HCT116 (cell line): ENCODE data around the gene SUPV3L1. TPM values are rescaled to one million over a fixed set of nuclear protein-coding genes. Genes with fewer than 3 reads are reported as not detected.

Source experiments
- ATAC-seq: fragments of 200-7000 bp; cut with Tn5 transposase; 2 replicates; pipeline ENCODE4 v1.9.1; 2020; ENCODE audit warnings: mild to moderate bottlenecking, moderate library complexity
- BruUV-seq: library from RNA; stranded (reverse); fragments of 400-500 nt; replicated peaks from 2 replicates; lab custom pipeline; 2021; lab: Mats Ljungman, UMichigan
- CTCF ChIA-PET: fragments of 300-600 bp; sonication (Branson Sonifier 250); formaldehyde crosslinking; loops from one replicate; lab custom pipeline; 2021; ENCODE audit warnings: antibody characterized with exemption; lab: Charles Lee
- POLR2A ChIA-PET: fragments of 300-600, 350-600 bp; sonication (Branson Sonifier 250); formaldehyde crosslinking; loops from one replicate; lab custom pipeline; 2021; ENCODE audit warnings: antibody characterized with exemption; lab: Charles Lee
- RAD21 ChIA-PET, 2 experiments: fragments of 300-600 bp; sonication (Branson Sonifier 250); formaldehyde crosslinking; loops; one replicate each; lab custom pipeline; 2023; ENCODE audit warnings: low total read pairs in 2 of 2; ENCODE audit not compliant: uncharacterized antibody in 2 of 2, unreplicated experiment in 2 of 2, low non-redundant PET in 1 of 2; lab: Charles Lee
- DNase-seq: peaks from one replicate; pipeline ENCODE4 v3.0.0-alpha.2; 2010; ENCODE audit warnings: low read depth, low spot score
- H2AFZ ChIP-seq: fragments of 200-600 bp; shearing (Covaris generic), sonication (generic); 2 replicates; pipeline ENCODE4 v1.6.1; 2017; ENCODE audit warnings: low read depth, mixed run types, mixed read lengths, antibody characterized with exemption, low read length; ENCODE audit not compliant: poor library complexity, severe bottlenecking
- H3K27ac ChIP-seq: 2 replicates; pipeline ENCODE4 v1.5.1; 2012; ENCODE audit warnings: low read depth, low read length
- H3K27me3 ChIP-seq: fragments of 200-600 bp; sonication (generic); 2 replicates; pipeline ENCODE4 v1.6.1; 2016; ENCODE audit warnings: mixed run types, low read length, mixed read lengths; ENCODE audit not compliant: insufficient read depth
- H3K36me3 ChIP-seq, 2 experiments: fragments of 200-500 bp in 1 of 2; fragments of 200-600 bp in 1 of 2; sonication (Bioruptor generic) in 1 of 2; sonication (generic) in 1 of 2; 2 replicates each; pipeline versions ENCODE4 v1.5.1 to v1.6.1; 2014 to 2016; ENCODE audit warnings: low read length in 2 of 2, inconsistent platforms in 1 of 2, mixed read lengths in 1 of 2, mixed run types in 1 of 2; ENCODE audit not compliant: insufficient read depth in 2 of 2, control insufficient read depth in 1 of 2
- H3K4me1 ChIP-seq, 2 experiments: fragments of 200-600 bp in 1 of 2; sonication (generic) in 1 of 2; 2 replicates each; pipeline versions ENCODE4 v1.5.1 to v1.6.1; 2012 to 2017; ENCODE audit warnings: low read length in 2 of 2, inconsistent platforms in 1 of 2, mild to moderate bottlenecking in 1 of 2, mixed read lengths in 1 of 2, mixed run types in 1 of 2, moderate library complexity in 1 of 2; ENCODE audit not compliant: insufficient read depth in 2 of 2, control insufficient read depth in 1 of 2
- H3K4me2 ChIP-seq: fragments of 200-600 bp; sonication (generic); 2 replicates; pipeline ENCODE4 v1.6.1; 2017; ENCODE audit warnings: mixed run types, low read length, mixed read lengths
- H3K4me3 ChIP-seq, 2 experiments: fragments of 200-600 bp in 1 of 2; sonication (generic) in 1 of 2; replicated peaks in 1 of 2; 2 replicates each; pipeline ENCODE4 v1.5.1; 2011 to 2016; ENCODE audit warnings: low read length in 2 of 2, control low read depth in 1 of 2, low read depth in 1 of 2, mild to moderate bottlenecking in 1 of 2, mixed read lengths in 1 of 2, mixed run types in 1 of 2
- H3K79me2 ChIP-seq: fragments of 200-600 bp; sonication (generic); 2 replicates; pipeline ENCODE4 v1.6.1; 2017; ENCODE audit warnings: mild to moderate bottlenecking, mixed run types, low read length, moderate library complexity, mixed read lengths; ENCODE audit not compliant: insufficient read depth
- H3K9ac ChIP-seq: fragments of 200-600 bp; sonication (generic); 2 replicates; pipeline ENCODE4 v1.6.1; 2016; ENCODE audit warnings: low read length, mixed read lengths
- H3K9me2 ChIP-seq: fragments of 200-600 bp; sonication (generic), shearing (Covaris generic); 2 replicates; pipeline ENCODE4 v1.6.1; 2017; ENCODE audit warnings: mixed run types, mild to moderate bottlenecking, moderate library complexity; ENCODE audit not compliant: insufficient read depth
- H3K9me3 ChIP-seq, 2 experiments: fragments of 200-500 bp in 1 of 2; fragments of 200-600 bp in 1 of 2; sonication (Bioruptor generic) in 1 of 2; sonication (generic) in 1 of 2; 2 replicates each; pipeline ENCODE4 v1.6.1; 2014 to 2017; ENCODE audit warnings: low read length in 2 of 2, mixed read lengths in 2 of 2, inconsistent platforms in 1 of 2, low read depth in 1 of 2, mild to moderate bottlenecking in 1 of 2, mixed run types in 1 of 2, moderate library complexity in 1 of 2; ENCODE audit not compliant: control insufficient read depth in 1 of 2, insufficient read depth in 1 of 2
- H4K20me1 ChIP-seq: fragments of 200-600 bp; sonication (generic), shearing (Covaris generic); 2 replicates; pipeline ENCODE4 v1.6.1; 2017; ENCODE audit warnings: mixed run types, mild to moderate bottlenecking, moderate library complexity; ENCODE audit not compliant: insufficient read depth
- EZH2phosphoT487 ChIP-seq: fragments of 200-600 bp; IDR thresholded peaks from 2 replicates; pipeline ENCODE4 v1.6.1; 2018; ENCODE audit warnings: antibody characterized with exemption, borderline replicate concordance
- JUND ChIP-seq: IDR thresholded peaks from 2 replicates; pipeline ENCODE4 v1.6.1; 2012
- SP1 ChIP-seq: IDR thresholded peaks from 2 replicates; pipeline ENCODE4 v1.6.1; 2012; ENCODE audit warnings: low read depth
- SRF ChIP-seq: IDR thresholded peaks from 2 replicates; pipeline ENCODE4 v1.6.1; 2012; ENCODE audit warnings: low read depth
- TCF7L2 ChIP-seq: IDR thresholded peaks from 2 replicates; pipeline ENCODE4 v1.7.0; 2011; ENCODE audit warnings: borderline replicate concordance, inconsistent platforms; ENCODE audit not compliant: insufficient read depth, insufficient read length; ENCODE audit errors: extremely low read depth
- ZFX ChIP-seq: fragments of 450-650 bp; IDR thresholded peaks from 2 replicates; pipeline ENCODE4 v1.6.1; 2017
- ZNF274 ChIP-seq: fragments of 200-500 bp; sonication (Bioruptor generic); IDR thresholded peaks from 2 replicates; pipeline ENCODE4 v1.6.1; 2014; ENCODE audit warnings: mild to moderate bottlenecking, low read depth, low read length, inconsistent platforms
- intact Hi-C: fragments of 100-400 bp; cut with micrococcal nuclease; formaldehyde crosslinking; loops from 2 replicates; pipeline ENCODE4 v1.10.0; 2022
- total RNA-seq: library from RNA; stranded (reverse); gene quantifications from one replicate; pipeline ENCODE4 v1.2.1, GENCODE V29; 2021; ENCODE audit not compliant: unreplicated experiment
- TF ChIP-seq, protein P1 (sequence below): IDR thresholded peaks from 2 replicates; pipeline ENCODE4 v1.6.1; 2012

Gene SUPV3L1
- total RNA-seq, 1 experiment from 2014 or later: 59.7 TPM

DNA sequence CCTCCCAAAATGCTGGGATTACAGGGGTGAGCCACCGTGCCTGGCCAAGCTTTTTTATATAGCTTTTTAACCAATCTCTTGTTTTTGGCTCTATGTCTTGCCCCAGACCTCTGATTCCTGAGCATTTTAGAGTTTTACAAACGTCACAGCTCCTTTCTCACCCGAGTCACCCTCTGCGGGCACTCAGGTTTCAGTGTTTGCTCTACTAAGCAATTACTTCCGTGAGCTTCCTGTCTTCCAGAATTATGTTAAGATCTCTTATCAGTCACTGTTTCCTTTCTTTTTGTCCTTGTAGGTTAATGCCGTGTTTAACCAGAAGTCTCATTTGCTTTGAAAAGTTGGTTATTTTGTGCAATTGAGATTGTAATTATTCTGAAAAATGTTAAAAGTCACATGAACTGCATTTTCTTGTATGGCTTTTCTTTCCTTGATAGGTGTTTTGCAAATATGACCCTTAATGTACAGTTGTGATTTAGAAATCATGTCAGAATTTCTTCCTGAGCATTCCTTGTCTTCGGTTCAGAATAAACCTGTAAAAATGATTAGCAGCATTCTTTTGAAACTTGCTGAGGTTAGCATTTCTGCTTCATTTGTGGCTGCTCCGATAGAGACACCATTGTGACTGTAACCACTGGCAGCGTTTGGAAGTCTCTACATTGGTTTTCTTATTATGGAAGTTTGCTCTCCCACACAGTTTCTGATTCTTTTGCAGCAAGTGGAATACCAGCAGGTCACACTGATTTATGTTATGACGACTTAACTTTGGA, 35.6 kb downstream of the SUPV3L1 start:
- no peak overlapping the region for H3K4me3 ChIP-seq
- H3K27me3 ChIP-seq: no peaks in the 10 kb centered on the region
- intact Hi-C loops: loop anchor here (10.0 kb wide), 1 partner anchor 211 kb away; no protein-coding TSS in a partner anchor
- no peak overlapping the region for H3K9ac ChIP-seq
- H3K27ac ChIP-seq: no peak overlapping the region
- H3K36me3 ChIP-seq: no peaks in the 10 kb centered on the region
- ATAC-seq: no peak
- no peaks in the 10 kb centered on the region for H3K79me2 ChIP-seq
- no peaks in the 10 kb centered on the region for H4K20me1 ChIP-seq
- CTCF ChIA-PET: no interaction called here
- no peak overlapping the region for H3K4me2 ChIP-seq
- POLR2A ChIA-PET: no interaction called here
- RAD21 ChIA-PET: no interaction called here
- H3K9me3 ChIP-seq: no peaks in the 10 kb centered on the region
- no peak for DNase-seq
- peaks cover 29 to 44% of the 10 kb centered on the region in 2 experiments for H3K4me1 ChIP-seq
- TF ChIP-seq ZFX: no peak
- no peak for TF ChIP-seq SP1
- no peak for TF ChIP-seq TCF7L2
- TF ChIP-seq EZH2phosphoT487: no peak
- TF ChIP-seq JUND: no peak
- no peak for TF ChIP-seq ZNF274
- TF ChIP-seq, protein P1, sequence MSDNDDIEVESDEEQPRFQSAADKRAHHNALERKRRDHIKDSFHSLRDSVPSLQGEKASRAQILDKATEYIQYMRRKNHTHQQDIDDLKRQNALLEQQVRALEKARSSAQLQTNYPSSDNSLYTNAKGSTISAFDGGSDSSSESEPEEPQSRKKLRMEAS: no peak
- BruUV-seq: no TSS peak
- H3K9me2 ChIP-seq: no peaks in the 10 kb centered on the region
- no peak overlapping the region for H2AFZ ChIP-seq

DNA sequence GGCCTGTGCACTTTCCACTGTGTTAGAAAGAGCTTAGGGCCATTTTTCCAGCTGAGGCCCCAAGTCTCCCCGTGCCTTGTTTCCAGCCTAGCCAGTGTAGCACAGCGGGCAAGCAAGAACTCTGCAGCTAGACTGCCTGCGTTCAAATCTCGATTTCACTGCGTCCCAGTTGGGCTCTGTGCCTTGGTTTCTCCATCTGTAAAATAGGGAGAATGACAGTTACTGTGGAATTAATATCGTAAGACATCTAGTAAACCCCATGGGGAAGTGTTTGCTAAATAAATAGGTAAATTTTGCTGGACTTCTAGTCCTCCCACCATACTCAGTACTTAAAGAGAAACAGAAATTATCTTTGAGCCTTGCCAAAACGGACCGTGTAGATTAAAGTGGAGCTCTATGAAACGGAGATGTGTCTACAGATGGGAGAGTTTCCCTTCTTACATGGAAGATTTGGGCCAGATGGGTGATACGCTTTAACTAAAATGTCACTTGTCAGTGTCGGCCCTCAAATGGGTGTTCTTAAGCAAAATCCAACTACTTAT, 36.6 kb downstream of the SUPV3L1 start:
- BruUV-seq: TSS peak; percentile 97
- ChIA-PET POLR2A (interaction anchor here (0.9 kb wide), 1 partner anchor 10 kb away, joined by 3 read pairs; no protein-coding TSS in a partner anchor), CTCF (no interaction called here), RAD21 (interaction anchor here in 1 of 2 experiments (0.7 kb wide), 1 partner anchor 192 kb away, joined by 3 read pairs; no protein-coding TSS in a partner anchor)
- no peaks in the 10 kb centered on the region for H3K36me3 ChIP-seq
- no peak for DNase-seq
- H3K4me2 ChIP-seq: peak overlapping the region; percentile 60
- H3K9me3 ChIP-seq: no peaks in the 10 kb centered on the region
- no peaks in the 10 kb centered on the region for H3K27me3 ChIP-seq
- H3K9me2 ChIP-seq: no peaks in the 10 kb centered on the region
- H3K27ac ChIP-seq: no peak overlapping the region; the same call in 1 of the 2 replicates
- no peaks in the 10 kb centered on the region for H4K20me1 ChIP-seq
- H3K9ac ChIP-seq: peak overlapping the region; percentile 4; the same call in 1 of the 2 replicates
- no peak overlapping the region for H3K4me3 ChIP-seq
- H3K79me2 ChIP-seq: no peaks in the 10 kb centered on the region
- intact Hi-C loops: loop anchor here (10.0 kb wide), 1 partner anchor 212 kb away; no protein-coding TSS in a partner anchor
- no peak for ATAC-seq
- no peak for TF ChIP-seq JUND
- TF ChIP-seq ZFX: no peak
- TF ChIP-seq SRF: no peak
- TF ChIP-seq, protein P1: no peak
- peak overlapping the region; percentile 20 for H2AFZ ChIP-seq
- peaks cover 31 to 48% of the 10 kb centered on the region in 2 experiments for H3K4me1 ChIP-seq
